GM21360 (cell line): Measurements from ENCODE around the gene TLE6.
"Not testable (repeated sequence)": the region's sequence is repeated elsewhere in the genome, so short reads cannot be mapped to it uniquely, and the experiment has no call there.

Source experiments
- ATAC-seq: cut with Tn5 transposase; IDR thresholded peaks from one replicate; pipeline ENCODE4 v1.9.1; 2021; ENCODE audit warnings: mild to moderate bottlenecking, moderate library complexity; ENCODE audit not compliant: unreplicated experiment

TLE6 gene

DNA sequence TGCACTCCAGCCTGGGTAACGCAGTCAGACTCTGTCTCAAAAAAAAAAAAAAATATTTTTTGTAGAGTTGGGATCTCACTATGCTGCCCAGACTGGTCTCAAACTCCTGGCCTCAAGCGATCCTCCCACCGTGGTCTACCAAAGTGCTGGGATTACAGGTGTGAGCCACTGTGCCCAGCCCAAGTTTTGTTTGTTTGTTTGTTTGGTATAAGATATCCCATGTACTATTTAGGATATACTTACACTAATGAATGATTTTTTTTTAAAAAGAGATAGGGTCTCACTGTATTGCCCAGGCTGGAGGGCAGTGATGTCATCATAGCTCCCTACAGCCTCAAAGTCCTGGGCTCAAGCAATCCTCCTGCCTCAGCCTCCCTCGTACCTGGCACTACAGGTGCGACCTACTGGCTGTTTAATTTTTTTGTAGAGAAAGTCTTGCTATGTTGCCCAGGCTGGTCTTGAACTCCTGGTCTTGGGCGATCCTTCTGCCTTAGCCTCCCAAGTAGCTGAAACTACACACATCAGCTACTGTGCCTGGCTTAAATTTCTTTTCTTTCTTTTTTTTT is 24.0 kb downstream of the TLE6 start:
- no peak for ATAC-seq

DNA sequence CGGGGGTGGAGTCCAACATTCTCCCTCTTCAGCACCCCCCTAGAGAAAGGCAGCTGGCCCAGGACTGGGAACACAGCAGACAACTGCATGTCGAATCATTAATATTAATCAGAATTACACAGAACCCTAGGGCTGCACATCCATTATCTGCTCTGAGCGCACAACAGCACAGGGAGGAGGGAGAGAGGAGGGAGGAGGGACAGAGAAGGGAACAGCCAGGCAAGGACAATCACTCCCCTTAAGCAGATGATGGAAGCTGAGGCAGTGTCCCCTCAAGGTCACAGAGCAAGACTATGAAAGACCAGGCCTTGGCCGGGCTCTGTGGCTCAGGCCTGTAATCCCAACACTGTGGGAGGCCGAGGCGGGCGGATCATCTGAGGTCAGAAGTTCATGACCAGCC is 25.7 kb downstream of the TLE6 start:
- ATAC-seq: no peak

DNA sequence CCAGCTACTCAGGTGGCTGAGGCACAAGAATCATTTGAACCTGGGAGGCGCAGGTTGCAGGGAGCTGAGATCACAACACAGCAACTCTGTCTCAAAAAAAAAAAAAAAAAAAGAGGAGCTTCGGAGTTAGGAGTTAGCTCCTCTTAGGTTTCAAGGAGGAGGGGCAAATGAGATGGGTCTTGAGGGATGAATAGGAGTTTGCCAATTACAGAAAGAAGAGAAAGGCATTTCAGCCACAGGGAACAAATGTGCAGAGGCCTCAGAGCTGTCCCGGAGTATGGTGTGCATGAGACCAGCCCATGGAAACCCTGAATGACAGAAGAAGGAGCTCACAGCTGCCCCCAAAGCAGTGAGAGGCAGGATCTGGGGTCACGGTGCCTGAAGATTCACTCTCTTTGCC is 27.2 kb downstream of the TLE6 start:
- ATAC-seq: no peak

DNA sequence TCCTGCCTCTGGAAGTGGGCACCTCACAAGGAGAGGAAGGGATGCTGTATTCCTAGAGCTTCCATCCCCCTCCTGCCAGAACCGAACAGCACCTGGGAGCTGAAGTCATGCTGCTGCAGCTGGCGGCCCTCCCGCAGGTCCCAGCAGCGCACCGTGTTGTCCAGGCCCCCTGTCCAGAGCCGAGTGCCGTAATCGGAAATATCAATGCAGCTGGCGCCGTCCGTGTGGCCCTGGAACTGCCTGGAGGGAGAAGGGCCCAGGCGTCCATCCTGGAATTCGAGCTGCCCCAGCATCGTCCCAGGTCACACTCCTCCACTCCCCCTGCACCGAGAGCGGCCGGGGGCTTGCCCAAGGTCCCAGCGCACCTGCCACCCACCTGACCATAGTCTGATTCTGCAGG is 28.0 kb downstream of the TLE6 start:
- ATAC-seq: no peak

DNA sequence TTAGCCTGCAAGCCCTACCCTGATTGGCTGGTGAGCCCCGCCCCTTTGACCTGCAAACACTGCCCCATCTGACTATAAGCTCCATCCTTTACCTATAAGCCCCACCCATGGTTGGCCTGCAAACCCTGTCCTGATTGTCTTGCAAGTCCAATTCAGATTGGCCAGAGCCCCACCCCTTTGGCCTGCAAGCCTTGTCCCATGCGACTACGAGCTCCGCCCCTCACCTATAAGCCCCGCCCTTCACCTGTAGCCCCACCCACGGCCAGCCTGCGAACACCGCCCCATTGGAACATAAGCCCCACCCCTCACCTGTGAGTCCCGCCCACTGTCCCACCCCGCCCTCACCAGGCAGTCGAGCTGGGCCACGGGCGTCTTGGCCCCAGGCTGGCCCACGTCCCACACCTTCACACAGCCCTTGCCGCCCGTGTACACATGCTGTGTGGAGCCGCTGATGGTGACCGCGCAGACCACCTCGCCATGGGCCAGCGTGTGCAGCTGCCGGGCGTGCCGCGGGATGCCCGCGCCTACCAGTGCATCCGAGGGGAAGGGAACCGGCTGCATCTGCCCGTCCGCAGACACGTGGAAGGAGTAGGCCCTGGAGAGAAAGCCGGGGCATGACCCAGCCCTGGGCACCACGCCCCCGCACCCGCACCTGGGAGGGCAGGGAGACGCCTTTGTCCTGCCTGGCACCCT is 28.9 kb downstream of the TLE6 start:
- ATAC-seq: no peak

DNA sequence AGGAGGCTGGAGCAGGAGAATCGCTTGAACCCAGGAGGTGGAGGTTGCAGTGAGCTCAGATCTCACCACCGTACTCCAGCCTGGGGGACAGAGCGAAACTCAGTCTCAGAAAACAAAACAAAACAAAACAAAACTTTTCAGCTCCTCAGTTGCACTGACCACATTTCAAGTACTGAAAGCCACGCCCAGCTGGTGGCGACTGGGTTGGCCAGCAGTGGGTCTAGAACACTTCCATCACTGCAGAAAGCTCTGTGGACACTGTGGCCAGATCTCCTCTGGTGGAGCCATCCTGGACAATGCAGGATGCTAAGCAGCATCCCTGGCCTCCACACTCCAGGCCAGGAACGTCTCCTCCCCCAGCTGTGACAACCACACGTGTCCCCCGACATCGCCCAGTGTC is 30.6 kb downstream of the TLE6 start:
- ATAC-seq: no peak

DNA sequence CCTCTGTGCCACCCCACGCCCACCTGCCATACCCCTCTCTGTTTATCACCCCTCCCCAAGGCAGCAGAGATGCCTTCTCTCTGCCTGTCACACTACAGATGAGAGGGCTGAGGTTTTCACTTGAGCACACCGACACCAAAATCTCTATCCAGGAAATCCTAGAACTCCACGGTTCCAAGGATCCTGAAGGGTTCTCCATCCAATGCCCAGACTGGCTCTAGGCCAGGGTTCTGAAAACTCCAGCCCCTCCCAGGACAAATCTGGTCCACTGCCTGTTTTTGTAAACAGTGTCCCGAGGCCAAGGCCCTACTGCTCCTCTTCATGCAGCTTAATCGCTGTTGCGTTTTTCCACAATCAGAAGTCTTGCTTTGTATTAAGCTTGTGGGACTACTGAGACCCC is 31.6 kb downstream of the TLE6 start:
- no peak for ATAC-seq

DNA sequence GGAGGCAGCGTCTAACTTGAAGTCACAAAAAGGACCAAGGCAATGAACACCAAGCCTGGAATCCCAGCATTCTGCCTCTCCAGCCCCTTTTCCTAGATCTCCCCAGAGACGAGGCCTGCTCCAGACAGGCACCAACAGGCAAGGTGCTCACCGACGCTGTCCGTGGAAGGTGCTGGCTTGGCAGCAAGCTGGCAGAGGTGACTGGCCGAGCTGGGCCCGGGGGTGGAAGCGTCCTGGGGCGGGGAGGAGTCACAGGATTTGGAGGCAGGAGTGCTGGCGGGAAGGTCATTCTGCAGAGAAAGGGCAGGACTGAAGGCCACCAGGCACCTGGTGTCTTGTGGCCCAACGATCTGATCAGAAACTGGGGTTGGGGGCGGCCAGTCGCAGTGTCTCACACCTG is 33.5 kb downstream of the TLE6 start:
- ATAC-seq: no peak

DNA sequence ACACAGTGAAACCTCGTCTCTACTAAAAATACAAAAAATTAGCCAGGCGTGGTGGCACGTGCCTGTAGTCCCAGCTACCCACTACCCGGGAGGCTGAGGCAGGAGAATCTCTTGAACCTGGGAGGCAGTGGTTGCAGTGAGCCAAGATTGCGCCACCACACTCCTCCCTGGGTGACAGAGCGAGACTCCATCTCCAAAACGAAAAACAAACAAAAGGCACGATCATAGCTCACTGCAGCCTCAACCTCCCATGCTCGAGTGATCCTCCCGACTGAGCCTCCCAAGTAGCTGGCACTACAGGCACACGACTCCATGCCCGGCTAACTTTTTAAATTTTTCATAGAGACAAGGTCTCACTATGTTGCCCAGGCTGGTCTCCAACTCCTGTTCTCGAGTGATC is 34.7 kb downstream of the TLE6 start:
- not testable (repeated sequence) for ATAC-seq

DNA sequence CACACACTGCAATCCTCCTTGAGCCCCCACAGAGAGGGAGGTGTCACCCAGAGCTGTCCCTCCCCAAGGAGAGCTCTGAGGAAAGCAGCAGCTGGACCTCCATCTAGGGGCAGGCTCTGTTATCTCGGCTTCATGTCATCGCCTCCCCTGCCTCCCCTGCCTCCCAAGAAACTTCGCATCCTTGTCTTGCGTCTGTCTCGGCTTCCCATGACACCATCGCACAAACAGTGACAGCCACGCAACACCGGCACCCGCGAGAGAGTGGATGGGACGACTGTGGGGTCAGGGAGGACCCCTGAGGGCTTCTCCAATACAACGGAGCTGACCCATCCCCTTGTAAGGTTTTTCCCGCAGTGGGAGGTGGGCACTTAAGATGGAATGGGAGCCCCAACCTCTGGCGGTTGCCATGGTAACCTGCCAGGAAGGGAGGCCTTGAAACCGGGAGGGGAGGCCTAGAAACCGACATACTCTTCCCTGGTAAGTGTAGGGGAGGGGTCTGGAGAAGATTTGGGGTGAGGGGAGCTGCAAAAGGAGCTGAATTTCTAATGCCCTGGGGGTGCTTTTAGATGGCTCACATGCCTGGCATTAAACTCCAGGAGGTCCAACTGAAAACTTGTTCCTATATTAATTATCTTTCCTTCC is 35.4 kb downstream of the TLE6 start:
- no peak for ATAC-seq

DNA sequence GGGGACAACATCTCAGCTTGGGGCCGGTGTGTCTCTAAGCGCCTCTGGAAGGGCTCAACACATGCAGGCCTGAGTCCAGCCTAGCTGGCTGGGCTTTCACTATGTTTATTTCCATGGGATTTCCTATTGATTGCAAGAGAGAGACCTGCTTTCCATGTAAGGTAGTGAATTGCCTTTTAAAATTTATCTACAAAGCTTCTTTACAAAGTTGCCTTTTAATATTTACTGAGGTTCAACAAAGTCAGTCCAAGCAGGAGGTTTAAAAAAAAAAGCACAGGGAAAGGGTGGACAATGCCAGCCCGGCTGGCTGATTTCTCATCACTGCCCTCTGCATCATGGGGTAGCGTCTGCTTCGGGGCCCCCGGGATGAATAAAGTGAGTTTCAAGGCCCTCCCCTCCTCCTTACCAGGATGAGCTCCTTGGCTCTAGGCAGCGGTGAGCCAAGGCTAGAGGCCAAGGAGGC is 35.9 kb downstream of the TLE6 start:
- no peak for ATAC-seq

DNA sequence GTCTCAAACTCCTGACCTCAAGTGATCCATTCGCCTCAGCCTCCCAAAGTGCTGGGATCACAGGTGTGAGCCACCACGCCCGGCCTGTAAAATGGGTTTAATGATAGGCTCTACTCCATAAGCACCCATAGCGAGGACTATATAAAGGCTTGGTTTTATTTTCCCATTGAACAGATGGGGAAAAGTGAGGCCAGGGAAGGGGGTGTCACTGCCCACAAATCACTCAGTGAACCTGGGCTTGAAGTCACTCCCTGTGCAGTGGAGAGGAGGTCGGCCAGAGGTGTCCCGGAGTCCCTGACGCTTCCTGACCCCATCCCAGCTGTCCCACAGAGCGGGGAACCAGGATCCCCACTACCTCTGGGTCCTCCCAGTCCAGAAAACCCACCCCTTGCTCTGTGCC is 36.8 kb downstream of the TLE6 start:
- ATAC-seq: no peak

DNA sequence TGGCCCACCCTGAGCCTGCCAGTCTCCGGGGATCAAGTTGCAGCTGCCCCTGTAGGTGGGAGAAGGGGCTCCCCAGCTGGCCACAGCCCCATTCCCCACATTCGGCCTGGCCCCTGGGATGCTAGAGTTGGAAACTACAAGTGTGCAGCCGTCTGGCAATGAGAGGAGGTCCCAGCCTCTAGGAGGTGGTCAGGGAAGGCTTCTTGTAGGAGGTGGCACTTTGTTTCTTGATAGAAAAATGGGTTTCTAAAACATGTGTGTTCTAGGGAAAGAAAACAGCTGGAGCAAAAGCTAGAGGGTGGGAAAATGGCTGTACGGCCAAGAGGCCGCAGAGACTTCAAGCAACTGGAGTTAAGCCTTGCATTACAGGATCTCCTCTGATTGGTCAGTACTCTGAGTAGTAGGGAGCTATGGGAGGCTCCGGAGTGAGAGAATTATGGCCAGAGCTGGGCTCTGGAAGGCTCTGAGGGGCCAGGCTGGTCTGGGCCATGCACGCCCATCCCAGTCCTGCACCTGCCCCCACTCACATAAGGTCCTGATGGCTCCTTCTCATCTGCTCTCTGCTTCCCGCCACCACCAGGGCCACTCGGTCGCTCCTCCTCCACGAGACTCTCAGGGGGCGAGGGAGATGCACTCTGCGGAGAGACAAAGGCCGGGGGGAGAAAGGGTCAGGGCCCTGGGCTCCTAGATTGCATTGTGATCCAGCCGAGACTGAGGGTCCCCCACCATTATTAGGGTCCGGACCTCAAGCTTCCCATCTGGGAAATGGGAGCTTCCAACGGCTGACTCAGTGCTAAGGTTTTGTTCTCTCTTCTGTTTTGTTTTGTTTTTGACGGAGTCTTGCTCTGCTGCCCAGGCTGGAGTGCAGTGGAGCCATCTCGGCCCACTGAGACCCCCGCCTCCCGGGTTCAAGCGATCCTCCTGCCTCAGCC is 38.0 kb downstream of the TLE6 start:
- ATAC-seq: no peak

DNA sequence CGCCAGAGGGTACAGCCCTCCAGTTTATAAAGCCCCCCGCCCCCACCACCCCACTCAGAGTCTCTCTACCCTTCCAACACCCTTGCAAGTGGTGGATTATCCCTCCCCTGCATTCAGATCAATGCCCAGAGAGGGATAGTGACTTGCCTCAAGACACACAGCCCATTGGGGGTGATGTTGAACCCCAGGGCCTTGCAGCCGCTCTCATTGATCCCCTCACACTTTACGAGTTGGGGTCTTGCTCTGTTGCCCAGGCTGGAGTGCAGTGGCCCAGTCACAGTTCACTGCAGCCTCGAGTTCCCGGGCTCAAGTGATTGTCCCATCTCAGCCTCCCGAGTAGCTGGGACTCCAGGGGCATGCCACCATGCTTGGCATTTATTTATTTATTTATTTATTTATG is 40.6 kb downstream of the TLE6 start:
- ATAC-seq: no peak

DNA sequence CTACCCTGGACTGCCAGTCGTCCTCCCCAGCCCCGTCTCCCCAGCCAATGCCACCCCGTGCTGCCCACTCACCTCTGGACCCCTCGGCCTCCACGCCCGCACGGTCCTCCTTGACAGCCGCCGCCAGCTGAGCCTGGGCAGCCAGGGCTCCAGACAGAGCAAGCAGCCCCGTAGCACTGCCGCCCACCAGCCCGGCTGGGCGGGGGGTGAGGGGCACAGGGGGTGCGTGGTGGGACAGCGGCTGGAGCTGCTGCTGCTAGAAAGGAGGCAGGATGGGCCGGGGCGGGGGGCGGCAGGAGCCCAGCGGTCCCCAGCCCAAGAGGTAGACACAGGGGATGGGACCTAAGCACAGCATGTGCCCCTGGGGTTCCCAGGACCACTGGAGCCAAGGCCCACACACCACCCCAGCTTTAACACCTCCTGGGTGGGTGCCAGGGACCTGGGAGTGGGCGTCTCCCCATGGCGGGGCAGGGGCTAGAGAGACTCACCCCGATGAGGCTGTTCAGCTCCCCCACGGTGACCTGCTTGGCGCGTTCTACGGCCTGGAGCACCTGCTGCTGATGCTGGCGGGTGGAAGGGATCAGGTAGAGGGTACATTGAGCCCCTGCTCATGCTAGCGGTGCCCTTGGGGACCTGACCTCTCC is 42.0 kb downstream of the TLE6 start:
- ATAC-seq: no peak

DNA sequence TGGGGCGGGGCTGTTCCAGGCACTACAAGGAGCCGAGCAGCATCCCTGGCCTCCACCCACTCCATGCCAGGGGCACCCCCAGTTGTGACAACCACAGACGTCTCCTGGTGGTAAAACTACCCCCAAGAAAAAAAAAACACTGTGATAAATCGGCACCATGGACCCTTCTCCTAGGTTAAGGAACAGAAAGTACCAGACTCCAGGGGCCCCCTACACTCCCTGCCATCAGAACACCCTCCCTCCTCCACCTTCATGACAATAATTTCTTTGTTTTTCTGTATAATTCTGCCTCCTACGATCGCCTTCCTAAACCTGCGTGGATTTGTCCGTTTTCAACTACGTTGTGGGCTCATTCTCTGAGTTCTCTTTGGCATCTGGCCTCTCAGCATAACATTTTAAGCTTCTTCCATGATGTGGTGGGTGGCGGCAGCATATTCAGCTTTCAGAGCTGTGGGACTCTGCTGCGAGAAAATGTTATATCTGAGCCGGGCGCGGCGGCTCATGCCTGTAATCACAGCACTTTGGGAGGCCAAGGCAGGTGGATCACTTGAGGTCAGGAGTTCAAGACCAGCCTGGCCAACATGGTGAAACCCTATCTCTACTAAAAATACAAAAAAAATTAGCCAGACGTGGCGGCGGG is 43.1 kb downstream of the TLE6 start:
- no peak for ATAC-seq

DNA sequence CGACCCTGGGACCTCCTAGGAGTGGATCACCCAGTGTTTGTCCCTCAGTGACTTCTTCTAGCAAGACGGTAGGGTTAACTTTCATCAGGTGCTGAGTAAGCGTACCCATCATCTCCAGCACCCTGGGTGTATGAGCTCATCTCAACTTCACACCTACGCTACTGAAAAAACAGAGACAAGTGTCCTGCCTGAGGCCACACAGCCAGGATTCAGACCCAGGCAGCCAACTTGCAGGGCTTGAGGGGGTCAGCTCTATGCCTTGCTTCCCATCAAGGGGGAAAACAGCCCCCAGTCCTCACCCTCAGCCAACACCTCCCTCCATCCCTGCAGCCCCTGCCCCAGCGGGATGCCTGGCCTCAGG is 47.1 kb downstream of the TLE6 start:
- ATAC-seq: no peak

DNA sequence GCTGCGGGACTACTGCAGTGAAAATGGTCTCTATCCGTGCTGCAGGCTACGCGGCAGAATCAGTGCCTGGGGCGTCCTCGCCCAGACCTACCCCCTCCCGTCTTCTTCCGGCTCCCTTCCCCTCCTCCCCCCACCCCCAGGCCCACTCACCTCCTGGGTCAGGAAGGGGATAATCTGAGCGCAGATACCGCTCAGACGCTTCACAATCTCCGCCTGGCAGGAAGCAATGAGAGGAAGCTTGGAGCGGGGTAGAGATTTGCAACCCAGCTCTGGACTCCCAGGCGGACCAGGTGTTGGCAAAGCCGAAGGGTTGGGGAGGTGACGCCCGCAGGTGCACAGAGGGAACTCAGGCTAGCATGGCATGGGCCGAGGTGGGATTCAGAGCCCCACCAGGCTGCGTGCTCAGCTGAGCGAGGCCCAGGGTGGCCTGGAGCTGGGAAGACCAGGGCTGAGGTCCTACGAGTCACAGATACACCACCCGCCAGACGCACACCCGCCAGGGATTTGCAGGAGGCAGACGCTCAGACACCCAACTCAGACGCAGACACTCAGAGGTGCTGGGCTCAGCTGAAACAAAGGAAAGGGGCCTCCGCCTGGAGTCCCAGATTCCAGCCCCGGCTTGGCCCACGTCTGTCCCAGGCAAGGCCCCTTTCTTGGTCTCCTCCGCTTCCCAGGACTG is 47.6 kb downstream of the TLE6 start:
- ATAC-seq: no peak

DNA sequence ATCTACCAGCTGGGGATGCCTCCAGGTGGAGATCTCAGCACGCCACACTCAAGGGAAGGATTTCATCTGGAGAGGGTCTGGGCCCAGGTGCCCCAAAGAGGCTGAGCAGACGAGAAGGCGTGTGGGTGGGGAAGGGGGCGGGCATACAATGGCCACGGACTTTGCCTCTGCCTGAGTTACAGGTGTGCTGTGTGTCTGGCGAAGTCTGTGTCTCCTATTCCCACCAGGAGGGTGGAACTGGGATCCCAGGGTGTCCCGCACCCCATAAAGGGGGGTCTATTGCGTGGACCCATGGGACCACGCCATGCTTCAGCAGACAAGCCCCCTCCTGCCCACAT is 48.2 kb downstream of the TLE6 start:
- ATAC-seq: no peak

DNA sequence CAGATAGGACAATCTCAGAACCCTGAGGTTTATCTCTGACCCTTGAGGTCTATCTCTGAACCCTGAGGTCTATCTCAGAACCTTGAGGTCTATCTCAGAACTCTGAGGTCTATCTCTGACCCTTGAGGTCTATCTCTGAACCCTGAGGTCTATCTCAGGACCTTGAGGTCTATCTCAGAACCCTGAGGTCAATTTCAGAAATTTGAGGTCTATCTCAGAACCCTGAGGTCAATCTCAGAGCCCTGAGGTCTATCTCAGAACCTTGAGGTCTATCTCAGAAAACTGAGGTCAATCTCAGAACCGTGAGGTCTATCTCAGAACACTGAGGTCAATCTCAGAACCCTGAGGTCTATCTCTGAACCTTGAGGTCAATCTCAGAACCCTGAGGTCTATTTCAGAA is 49.4 kb downstream of the TLE6 start:
- ATAC-seq: no peak
